H1 (cell line): ENCODE results near the gene PXN. TPM values are rescaled to one million over a fixed set of nuclear protein-coding genes. Genes with fewer than 3 reads are reported as not detected.

Experiments
- BRCA1 ChIP-seq: IDR thresholded peaks from 2 replicates; pipeline ENCODE4 v1.6.1; 2012; ENCODE audit warnings: low read depth, low read length, improper control_type of control experiment
- polyA plus RNA-seq, 7 experiments: library from polyadenylated mRNA; depleted of rRNA in 3 of 7; stranded (reverse) in 5 of 7; unstranded in 2 of 7; fragments of >200 nt in 5 of 7; fragments of 200-250 nt in 2 of 7; gene quantifications; 1 replicate in 5 of 7; 2 replicates in 1 of 7; 4 replicates in 1 of 7; pipeline versions ENCODE4 v1.2.1 to v1.2.3, GENCODE V29; 2011 to 2013; ENCODE audit warnings: missing spikeins in 2 of 7, mixed read lengths in 2 of 7
- total RNA-seq: library from RNA; stranded (reverse); fragmentation: NEBNext Ultra II Directional; extraction: Animal tissue kit (Norgen Biotek cat#: 25700); gene quantifications from 2 replicates; pipeline ENCODE4 v1.2.1, GENCODE V29; 2021
- TF ChIP-seq, protein P1 (sequence below): fragments of 300-600 bp; sonication (generic); IDR thresholded peaks from 2 replicates; pipeline ENCODE4 v1.7.1; 2012; ENCODE audit warnings: low read length, moderate library complexity, mild to moderate bottlenecking, inconsistent platforms; ENCODE audit not compliant: insufficient replicate concordance

Gene PXN
- total and polyA plus RNA-seq, 2 of the 8 experiments (the other 6 are each of a cell fraction or from before 2014, with no cell fraction given), result 51.0 to 105 TPM

DNA sequence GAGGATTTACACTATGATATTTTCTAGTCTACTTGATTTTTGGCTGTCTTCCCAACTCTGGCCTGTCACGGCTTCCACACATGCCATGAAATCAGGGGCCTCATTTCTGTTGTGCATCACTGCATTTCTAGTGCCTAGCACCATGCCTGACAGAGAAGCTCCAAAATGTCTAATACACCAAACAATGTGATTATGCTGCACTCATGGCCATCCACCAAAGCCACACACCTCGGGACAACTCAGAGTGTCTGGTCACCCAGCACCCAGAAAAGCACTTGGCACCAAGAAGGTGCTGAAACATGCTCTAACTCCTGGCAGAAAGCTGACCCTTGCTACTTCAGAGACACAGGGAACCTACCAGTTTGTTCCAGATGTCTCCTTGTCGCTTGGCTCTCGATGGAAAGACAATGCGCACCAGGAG lies 82.3 kb downstream of the PXN start (continued):
- TF ChIP-seq BRCA1, result no peak
- TF ChIP-seq, protein P1, sequence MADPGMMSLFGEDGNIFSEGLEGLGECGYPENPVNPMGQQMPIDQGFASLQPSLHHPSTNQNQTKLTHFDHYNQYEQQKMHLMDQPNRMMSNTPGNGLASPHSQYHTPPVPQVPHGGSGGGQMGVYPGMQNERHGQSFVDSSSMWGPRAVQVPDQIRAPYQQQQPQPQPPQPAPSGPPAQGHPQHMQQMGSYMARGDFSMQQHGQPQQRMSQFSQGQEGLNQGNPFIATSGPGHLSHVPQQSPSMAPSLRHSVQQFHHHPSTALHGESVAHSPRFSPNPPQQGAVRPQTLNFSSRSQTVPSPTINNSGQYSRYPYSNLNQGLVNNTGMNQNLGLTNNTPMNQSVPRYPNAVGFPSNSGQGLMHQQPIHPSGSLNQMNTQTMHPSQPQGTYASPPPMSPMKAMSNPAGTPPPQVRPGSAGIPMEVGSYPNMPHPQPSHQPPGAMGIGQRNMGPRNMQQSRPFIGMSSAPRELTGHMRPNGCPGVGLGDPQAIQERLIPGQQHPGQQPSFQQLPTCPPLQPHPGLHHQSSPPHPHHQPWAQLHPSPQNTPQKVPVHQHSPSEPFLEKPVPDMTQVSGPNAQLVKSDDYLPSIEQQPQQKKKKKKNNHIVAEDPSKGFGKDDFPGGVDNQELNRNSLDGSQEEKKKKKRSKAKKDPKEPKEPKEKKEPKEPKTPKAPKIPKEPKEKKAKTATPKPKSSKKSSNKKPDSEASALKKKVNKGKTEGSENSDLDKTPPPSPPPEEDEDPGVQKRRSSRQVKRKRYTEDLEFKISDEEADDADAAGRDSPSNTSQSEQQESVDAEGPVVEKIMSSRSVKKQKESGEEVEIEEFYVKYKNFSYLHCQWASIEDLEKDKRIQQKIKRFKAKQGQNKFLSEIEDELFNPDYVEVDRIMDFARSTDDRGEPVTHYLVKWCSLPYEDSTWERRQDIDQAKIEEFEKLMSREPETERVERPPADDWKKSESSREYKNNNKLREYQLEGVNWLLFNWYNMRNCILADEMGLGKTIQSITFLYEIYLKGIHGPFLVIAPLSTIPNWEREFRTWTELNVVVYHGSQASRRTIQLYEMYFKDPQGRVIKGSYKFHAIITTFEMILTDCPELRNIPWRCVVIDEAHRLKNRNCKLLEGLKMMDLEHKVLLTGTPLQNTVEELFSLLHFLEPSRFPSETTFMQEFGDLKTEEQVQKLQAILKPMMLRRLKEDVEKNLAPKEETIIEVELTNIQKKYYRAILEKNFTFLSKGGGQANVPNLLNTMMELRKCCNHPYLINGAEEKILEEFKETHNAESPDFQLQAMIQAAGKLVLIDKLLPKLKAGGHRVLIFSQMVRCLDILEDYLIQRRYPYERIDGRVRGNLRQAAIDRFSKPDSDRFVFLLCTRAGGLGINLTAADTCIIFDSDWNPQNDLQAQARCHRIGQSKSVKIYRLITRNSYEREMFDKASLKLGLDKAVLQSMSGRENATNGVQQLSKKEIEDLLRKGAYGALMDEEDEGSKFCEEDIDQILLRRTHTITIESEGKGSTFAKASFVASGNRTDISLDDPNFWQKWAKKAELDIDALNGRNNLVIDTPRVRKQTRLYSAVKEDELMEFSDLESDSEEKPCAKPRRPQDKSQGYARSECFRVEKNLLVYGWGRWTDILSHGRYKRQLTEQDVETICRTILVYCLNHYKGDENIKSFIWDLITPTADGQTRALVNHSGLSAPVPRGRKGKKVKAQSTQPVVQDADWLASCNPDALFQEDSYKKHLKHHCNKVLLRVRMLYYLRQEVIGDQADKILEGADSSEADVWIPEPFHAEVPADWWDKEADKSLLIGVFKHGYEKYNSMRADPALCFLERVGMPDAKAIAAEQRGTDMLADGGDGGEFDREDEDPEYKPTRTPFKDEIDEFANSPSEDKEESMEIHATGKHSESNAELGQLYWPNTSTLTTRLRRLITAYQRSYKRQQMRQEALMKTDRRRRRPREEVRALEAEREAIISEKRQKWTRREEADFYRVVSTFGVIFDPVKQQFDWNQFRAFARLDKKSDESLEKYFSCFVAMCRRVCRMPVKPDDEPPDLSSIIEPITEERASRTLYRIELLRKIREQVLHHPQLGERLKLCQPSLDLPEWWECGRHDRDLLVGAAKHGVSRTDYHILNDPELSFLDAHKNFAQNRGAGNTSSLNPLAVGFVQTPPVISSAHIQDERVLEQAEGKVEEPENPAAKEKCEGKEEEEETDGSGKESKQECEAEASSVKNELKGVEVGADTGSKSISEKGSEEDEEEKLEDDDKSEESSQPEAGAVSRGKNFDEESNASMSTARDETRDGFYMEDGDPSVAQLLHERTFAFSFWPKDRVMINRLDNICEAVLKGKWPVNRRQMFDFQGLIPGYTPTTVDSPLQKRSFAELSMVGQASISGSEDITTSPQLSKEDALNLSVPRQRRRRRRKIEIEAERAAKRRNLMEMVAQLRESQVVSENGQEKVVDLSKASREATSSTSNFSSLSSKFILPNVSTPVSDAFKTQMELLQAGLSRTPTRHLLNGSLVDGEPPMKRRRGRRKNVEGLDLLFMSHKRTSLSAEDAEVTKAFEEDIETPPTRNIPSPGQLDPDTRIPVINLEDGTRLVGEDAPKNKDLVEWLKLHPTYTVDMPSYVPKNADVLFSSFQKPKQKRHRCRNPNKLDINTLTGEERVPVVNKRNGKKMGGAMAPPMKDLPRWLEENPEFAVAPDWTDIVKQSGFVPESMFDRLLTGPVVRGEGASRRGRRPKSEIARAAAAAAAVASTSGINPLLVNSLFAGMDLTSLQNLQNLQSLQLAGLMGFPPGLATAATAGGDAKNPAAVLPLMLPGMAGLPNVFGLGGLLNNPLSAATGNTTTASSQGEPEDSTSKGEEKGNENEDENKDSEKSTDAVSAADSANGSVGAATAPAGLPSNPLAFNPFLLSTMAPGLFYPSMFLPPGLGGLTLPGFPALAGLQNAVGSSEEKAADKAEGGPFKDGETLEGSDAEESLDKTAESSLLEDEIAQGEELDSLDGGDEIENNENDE, result no peak
